Measurements from ENCODE around the gene MRAP.

- TF ChIP-seq CTCF (conservative IDR thresholded peaks at IDR 0.05 in 1 of 2, IDR thresholded peaks at IDR 0.05 in 1 of 2; ENCODE audit: low read depth in 1 of 2, low read length in 2 of 2) (no peak), EZH2 (IDR thresholded peaks at IDR 0.05; ENCODE audit: low read length, missing control alignments) (no peak)
Observed at GRCh38 chr21:32311621-32312020, 13.0 kb downstream of the MRAP start.

Measured in fibroblast of lung (primary cell).